Amniotic epithelial cell (primary cell): ENCODE measurements around the gene PIRT.

Experiments
- DNase-seq: peaks from one replicate; pipeline ENCODE4 v3.0.0-alpha.2; 2010; ENCODE audit warnings: low read depth

The PIRT gene

DNA sequence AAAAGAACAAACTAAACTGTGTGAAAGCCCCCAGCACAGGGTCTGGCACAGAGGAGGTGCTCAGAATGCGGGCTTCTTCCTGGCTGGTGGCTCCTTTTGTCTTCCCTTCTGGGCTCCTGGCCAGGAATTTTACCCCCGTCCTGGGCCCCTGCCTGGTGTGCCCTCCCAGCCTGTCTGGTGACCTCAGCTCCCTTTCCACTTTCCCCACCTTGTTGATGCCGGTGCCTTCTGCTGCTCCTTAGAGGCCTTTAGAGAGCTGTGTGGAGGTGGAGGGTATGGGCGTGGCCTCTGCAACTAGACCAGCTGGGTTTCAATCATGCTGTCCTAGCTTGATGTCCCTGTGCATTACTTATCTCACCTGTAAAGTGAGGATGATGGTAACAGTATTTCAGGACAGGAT is 16.8 kb downstream of the PIRT start:
- DNase-seq: no peak

- DNase-seq: no peak
Measured at GRCh38 chr17:10815319-10815718, 22.6 kb downstream of the PIRT start.

GRCh38 chr17:10814075-10814474 is 23.8 kb downstream of the PIRT start:
- no peak for DNase-seq

DNA sequence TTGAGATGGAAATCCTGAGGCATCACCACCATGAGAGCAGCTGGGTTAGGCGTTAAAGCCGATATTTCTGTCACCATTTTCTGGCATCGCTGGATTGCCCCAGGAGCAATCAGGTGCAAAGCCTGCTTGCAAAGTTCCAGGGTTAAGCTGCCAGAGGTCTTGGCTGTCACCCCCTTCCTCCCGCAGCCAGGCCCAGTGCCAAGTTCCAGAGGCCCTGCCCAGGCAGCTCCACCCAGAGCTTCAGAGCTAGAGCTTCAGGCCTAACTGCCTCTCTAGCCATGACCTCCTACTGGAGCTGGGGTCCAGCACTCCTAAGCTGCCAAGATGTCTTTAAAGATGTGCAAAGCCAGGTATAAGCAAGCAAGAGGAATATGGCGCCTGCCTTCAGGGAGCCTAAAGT is 25.2 kb downstream of the PIRT start:
- no peak for DNase-seq

DNA sequence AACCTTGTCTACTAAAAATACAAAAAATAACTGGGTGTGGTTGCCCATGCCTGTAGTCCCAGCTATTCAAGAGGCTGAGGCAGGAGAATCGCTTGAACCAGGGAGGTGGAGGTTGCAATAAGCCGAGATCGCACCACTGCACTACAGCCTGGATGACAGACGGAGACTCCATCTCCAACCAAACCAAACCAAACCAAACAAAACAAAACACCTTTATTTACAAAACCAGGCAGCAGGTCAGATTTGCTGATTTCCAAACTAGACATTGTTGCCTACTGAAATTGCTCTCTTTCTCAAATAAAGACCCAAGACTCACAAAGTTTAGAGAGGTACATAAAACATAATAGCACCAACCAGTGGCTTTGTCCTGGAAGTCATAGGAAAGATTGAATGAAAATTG is 28.3 kb downstream of the PIRT start:
- no peak for DNase-seq

DNA sequence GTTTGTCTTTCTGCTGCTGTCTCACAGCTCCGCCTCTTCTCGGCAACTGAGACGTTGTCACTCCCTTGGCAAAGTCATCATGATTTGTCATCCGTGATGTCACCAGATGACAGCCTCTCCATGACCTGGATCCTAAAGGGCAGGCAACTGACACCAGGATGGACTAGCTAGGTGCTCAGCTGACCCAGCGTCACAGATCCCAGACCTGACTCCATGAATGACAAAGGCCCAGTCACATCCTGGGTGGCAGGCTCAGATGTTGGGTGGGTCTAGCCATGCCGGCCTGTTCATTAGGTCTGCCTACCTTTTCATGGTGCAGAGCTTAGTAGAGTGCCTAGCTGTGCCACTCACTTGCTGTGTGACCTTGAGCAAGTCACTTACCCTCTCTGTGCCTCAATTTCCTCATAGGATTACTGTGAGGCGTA is 30.2 kb downstream of the PIRT start:
- DNase-seq: no peak

- DNase-seq: no peak
Measured at GRCh38 chr17:10806545-10807262, 31.2 kb downstream of the PIRT start.

GRCh38 chr17:10805911-10806310 is 32.0 kb downstream of the PIRT start:
- no peak for DNase-seq

GRCh38 chr17:10804546-10804945 is 33.3 kb downstream of the PIRT start:
- no peak for DNase-seq

- DNase-seq: no peak
Measured at GRCh38 chr17:10803830-10804475, 33.9 kb downstream of the PIRT start, which contains the start of gene TMEM238L. Gene TMEM238L, minus strand, starts transcription at chr17:10804099. Its CDS starts 136 bp downstream, at chr17:10803963.

DNA sequence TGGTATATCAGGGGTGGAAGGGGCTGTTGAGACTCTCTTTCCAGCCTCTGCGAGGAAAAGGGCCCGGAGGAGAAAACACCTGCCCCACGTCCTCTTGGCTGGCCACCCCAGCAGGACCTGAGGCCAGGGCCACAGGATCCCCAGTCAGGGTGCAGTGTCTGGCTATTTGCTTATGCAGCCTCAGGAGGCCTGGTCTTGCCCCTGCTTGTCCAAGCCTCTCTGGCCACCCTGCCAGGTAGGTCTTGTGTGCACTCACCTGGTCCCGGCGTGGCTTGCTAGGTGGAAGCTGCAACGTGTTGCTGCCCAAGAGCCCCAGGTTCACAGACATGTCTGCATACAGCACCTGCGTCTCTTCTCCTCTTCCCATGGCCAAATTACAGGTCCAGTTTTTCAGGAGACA is 34.5 kb downstream of the PIRT start:
- DNase-seq: no peak

GRCh38 chr17:10802496-10803284 is 35.2 kb downstream of the PIRT start:
- DNase-seq: no peak

- no peak for DNase-seq
Measured at GRCh38 chr17:10799407-10799806, 38.5 kb downstream of the PIRT start.

DNA sequence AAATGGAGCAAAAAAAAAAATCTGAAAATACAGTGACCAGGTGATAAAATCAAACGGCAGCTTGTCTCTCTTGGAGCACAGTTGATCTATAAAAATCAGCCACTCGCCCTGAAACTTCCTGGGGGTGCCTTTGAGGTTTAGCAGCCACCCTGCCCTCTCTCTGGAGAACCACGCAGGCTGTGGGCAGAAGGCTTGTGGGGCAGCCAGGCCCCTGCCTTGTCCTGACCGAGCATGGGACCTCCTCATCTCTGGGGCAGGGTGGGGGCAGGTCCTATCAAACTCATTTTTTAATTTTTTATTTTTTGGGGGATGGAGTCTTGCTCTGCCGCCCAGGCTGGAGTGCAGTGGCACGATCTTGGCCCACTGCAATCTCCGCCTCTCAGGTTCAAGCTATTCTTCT is 39.0 kb downstream of the PIRT start:
- no peak for DNase-seq

DNA sequence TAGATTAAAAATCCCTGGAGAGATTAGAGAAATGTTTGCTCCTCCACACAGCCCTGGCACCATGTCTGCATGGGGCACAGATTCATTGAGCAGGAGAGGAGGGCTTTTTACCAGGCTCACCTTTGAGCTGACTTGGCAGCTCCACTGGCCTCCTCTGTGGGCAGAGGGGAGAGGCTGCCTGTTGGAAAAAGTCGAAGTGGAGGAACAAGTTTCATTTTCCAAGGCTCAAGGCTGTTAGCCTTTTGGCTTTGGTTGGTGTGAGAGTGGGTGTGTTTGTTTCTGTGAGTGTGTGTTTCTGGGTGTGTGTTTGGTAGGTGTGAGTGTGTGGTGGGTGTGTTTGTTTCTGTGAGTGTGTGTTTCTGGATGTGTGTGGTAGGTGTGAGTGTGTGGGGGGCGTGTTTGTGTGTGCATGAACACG is 39.5 kb downstream of the PIRT start:
- no peak for DNase-seq

DNA sequence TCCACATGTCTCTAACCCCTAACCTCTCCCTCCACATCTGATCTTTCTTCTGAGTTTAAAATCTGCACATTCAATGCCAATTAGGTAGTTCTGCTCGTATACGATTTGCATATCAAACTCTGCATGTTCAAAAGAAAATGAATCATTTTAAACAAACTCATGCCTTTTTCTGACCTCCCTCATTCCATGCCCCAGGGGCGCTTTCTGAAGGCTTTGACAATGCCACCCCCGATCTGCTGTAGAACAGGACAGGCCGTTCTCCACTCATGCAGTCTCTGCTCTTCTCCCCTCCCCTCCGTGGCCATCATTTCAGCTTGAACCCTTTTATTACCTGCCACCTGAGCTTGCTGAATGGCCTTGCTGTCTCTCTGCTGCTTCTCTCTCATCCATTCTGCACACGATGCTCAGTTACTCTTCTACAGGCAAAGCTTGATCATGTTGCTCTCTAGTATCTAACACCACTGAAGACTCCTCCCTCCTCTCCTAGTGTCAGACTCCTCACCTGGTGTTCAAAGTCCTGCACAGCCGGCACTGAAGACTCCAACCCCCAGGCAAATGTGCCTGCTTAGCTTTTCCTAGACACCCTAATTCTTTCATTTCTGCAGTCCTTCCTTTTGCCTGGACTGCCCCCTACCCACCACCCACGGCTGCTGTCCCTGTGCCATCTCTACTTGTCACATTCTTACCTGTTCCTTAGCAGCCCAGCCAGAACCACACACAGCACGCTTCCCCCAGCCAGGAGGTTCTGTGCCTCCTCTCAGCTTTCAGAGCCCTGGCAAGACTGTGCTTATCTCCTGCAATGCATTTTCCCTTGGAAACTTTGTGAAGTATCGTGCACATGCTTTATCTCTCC is 40.2 kb downstream of the PIRT start:
- DNase-seq: no peak

- DNase-seq: no peak
Measured at GRCh38 chr17:10793816-10794215, 44.1 kb downstream of the PIRT start.

DNA sequence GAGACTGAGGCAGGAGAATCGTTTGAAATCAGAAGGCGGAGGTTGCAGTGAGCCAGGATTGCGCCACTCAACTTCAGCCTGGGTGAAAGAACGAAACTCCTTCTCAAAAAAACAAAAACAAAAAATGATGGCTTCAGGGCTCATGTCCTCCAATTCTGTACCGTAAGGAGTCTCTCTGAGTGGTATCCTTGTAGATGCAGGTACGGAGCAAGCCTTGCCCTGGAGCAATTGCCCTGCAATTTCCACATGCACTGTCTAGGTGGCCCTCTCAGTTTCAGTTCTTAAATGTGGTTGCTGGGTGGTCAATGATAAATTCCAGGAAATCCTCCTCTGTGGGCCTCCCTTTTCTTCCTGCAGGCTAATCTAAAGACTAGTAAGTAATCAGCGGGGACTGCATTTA is 44.6 kb downstream of the PIRT start:
- DNase-seq: no peak

DNA sequence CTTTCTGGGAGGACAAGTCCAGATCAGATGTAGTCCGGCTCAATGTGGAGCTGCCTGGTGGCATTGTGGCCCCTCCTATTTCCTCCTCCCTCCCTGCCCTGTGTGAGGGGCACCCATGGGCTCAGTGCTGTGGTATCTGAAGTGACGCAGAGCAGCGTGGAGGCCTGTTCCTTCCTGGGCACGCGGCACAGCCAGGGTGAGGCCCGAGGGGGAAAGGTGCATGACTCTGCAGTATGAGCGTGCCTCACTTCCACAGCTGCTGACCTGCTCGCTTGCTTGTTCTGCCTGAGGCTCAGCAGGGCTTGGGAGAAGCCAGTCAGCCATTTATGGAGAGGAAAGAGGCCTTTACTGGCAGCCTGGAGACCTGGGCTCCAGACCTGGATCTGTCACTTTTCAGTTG is 45.7 kb downstream of the PIRT start:
- DNase-seq: no peak

GRCh38 chr17:10790491-10791401 is 47.1 kb downstream of the PIRT start:
- no peak for DNase-seq

- DNase-seq: no peak
Measured at GRCh38 chr17:10789694-10790271, 48.1 kb downstream of the PIRT start.
